HG03025 (cell line): ENCODE measurements around the gene SYNDIG1.

Source experiments
- ATAC-seq: cut with Tn5 transposase; IDR thresholded peaks from one replicate; pipeline ENCODE4 v1.9.1; 2021; ENCODE audit warnings: mild to moderate bottlenecking, moderate library complexity; ENCODE audit not compliant: unreplicated experiment, low FRiP score

The SYNDIG1 gene

GRCh38 chr20:24469116-24469893 is at the start of gene SYNDIG1:
TSS of gene SYNDIG1 (plus strand) at chr20:24469629. CDS start at chr20:24543098, 73,469 bp downstream.
- no peak for ATAC-seq

GRCh38 chr20:24419786-24420185 is 49.6 kb upstream of the SYNDIG1 start:
- no peak for ATAC-seq

GRCh38 chr20:24420567-24420966 is 48.9 kb upstream of the SYNDIG1 start:
- ATAC-seq: no peak

GRCh38 chr20:24421071-24421470 is 48.4 kb upstream of the SYNDIG1 start:
- ATAC-seq: no peak

GRCh38 chr20:24422091-24422760 is 47.2 kb upstream of the SYNDIG1 start:
- ATAC-seq: no peak

GRCh38 chr20:24423390-24424313 is 45.8 kb upstream of the SYNDIG1 start:
- no peak for ATAC-seq

GRCh38 chr20:24425523-24426135 is 43.8 kb upstream of the SYNDIG1 start:
- no peak for ATAC-seq

- ATAC-seq: no peak
These were observed 38.0 kb upstream of the SYNDIG1 start for GRCh38 chr20:24431279-24432045.

- no peak for ATAC-seq
These were observed 37.4 kb upstream of the SYNDIG1 start for GRCh38 chr20:24432046-24432442.

GRCh38 chr20:24436160-24436559 is 33.3 kb upstream of the SYNDIG1 start:
- ATAC-seq: no peak

- ATAC-seq: no peak
These were observed 32.0 kb upstream of the SYNDIG1 start for GRCh38 chr20:24437196-24438082.

- ATAC-seq: no peak
These were observed 31.1 kb upstream of the SYNDIG1 start for GRCh38 chr20:24438331-24438730.

GRCh38 chr20:24439737-24440387 is 29.6 kb upstream of the SYNDIG1 start:
- ATAC-seq: no peak

- no peak for ATAC-seq
These were observed 27.8 kb upstream of the SYNDIG1 start for GRCh38 chr20:24441661-24442060.

- no peak for ATAC-seq
These were observed 26.5 kb upstream of the SYNDIG1 start for GRCh38 chr20:24442909-24443308.

- no peak for ATAC-seq
These were observed 26.0 kb upstream of the SYNDIG1 start for GRCh38 chr20:24443436-24443835.

- no peak for ATAC-seq
These were observed 24.8 kb upstream of the SYNDIG1 start for GRCh38 chr20:24444526-24445190.
